GM12878 (cell line): ENCODE results near the gene CTRL. TPM values are rescaled to one million over a fixed set of nuclear protein-coding genes. Genes with fewer than 3 reads are reported as not detected.

ENCODE experiments used
- ATAC-seq: fragments of 200-7000 bp; cut with Tn5 transposase; 3 replicates; pipeline ENCODE4 v1.9.1; 2020; ENCODE audit warnings: mild to moderate bottlenecking, moderate library complexity
- BruUV-seq: library from RNA; stranded (reverse); fragments of 400-500 nt; replicated peaks from 2 replicates; lab custom pipeline; 2021; lab: Mats Ljungman, UMichigan
- CTCF ChIA-PET: fragments of 300-600 bp; sonication (Branson Sonifier 250); formaldehyde crosslinking; extraction: SDS; loops from one replicate; lab custom pipeline; 2021; ENCODE audit warnings: inconsistent platforms; lab: Yijun Ruan, JAX
- POLR2A ChIA-PET: fragments of 350-600 bp; formaldehyde crosslinking; extraction: SDS; loops from one replicate; lab custom pipeline; 2021; ENCODE audit warnings: inconsistent platforms; lab: Charles Lee
- RAD21 ChIA-PET: fragments of 300-600 bp; sonication (Branson Sonifier 250); formaldehyde crosslinking; loops from one replicate; lab custom pipeline; 2023; ENCODE audit warnings: antibody characterized with exemption; ENCODE audit not compliant: unreplicated experiment; lab: Charles Lee
- SMC1A ChIA-PET: fragments of 300-600 bp; sonication (Branson Sonifier 250); formaldehyde crosslinking; loops from one replicate; lab custom pipeline; 2023; ENCODE audit not compliant: unreplicated experiment, uncharacterized antibody; lab: Charles Lee
- DNase-seq: peaks from one replicate; pipeline ENCODE4 v3.0.0-alpha.2; 2011; ENCODE audit warnings: low read depth, low spot score
- FAIRE-seq: peaks from 3 replicates; lab custom pipeline; 2011; peaks lifted over from hg19 to GRCh38; lab: Jason Lieb, UNC
- H2AFZ ChIP-seq: 2 replicates; pipeline ENCODE4 v1.6.0; 2011; ENCODE audit warnings: low read depth, low read length, control low read depth; ENCODE audit not compliant: control insufficient read depth
- H3K27ac ChIP-seq: 2 replicates; pipeline ENCODE4 v1.5.1; 2011; ENCODE audit warnings: control low read depth; ENCODE audit not compliant: control insufficient read depth, insufficient read depth
- H3K27me3 ChIP-seq, 2 experiments: replicated peaks in 1 of 2; 2 replicates each; pipeline versions ENCODE4 v1.6.0 to v1.6.1; 2011; ENCODE audit warnings: low read length in 1 of 2; ENCODE audit not compliant: control insufficient read depth in 2 of 2, insufficient read depth in 2 of 2
- H3K36me3 ChIP-seq, 2 experiments: 2 replicates each; pipeline ENCODE4 v1.5.1; 2011; ENCODE audit warnings: low read length in 1 of 2; ENCODE audit not compliant: control insufficient read depth in 2 of 2, insufficient read depth in 2 of 2
- H3K4me1 ChIP-seq: 2 replicates; pipeline ENCODE4 v1.6.1; 2011; ENCODE audit warnings: mild to moderate bottlenecking, low read length, moderate library complexity, mixed read lengths; ENCODE audit not compliant: control insufficient read depth, insufficient read depth
- H3K4me2 ChIP-seq: 2 replicates; pipeline ENCODE4 v1.6.0; 2011; ENCODE audit warnings: control low read depth; ENCODE audit not compliant: control insufficient read depth, insufficient read depth
- H3K4me3 ChIP-seq: fragments of 200-600 bp; sonication (generic); 2 replicates; pipeline ENCODE4 v1.5.1; 2016
- H3K79me2 ChIP-seq: 2 replicates; pipeline ENCODE4 v1.6.0; 2011; ENCODE audit warnings: low read length; ENCODE audit not compliant: control insufficient read depth, insufficient read depth
- H3K9ac ChIP-seq: 2 replicates; pipeline ENCODE4 v1.8.0; 2011; ENCODE audit warnings: low read length, control low read depth, mixed read lengths; ENCODE audit not compliant: control insufficient read depth, insufficient read depth
- H3K9me3 ChIP-seq: replicated peaks from 3 replicates; pipeline ENCODE4 v1.5.1; 2011; ENCODE audit warnings: mild to moderate bottlenecking, low read length; ENCODE audit not compliant: control insufficient read depth, insufficient read depth
- H4K20me1 ChIP-seq: 2 replicates; pipeline ENCODE4 v1.6.0; 2011; ENCODE audit not compliant: control insufficient read depth, insufficient read depth
- CHD2 ChIP-seq: IDR thresholded peaks from 2 replicates; pipeline ENCODE4 v1.6.1; 2011; ENCODE audit warnings: low read depth, low read length, improper control_type of control experiment, borderline replicate concordance
- IRF5 ChIP-seq: fragments of 450-650 bp; IDR thresholded peaks from 2 replicates; pipeline ENCODE4 v1.6.1; 2017; ENCODE audit warnings: borderline replicate concordance
- JUND ChIP-seq: IDR thresholded peaks from 2 replicates; pipeline ENCODE4 v1.6.1; 2012; ENCODE audit warnings: low read depth, mild to moderate bottlenecking, low read length, improper control_type of control experiment, moderate library complexity
- NFYA ChIP-seq: IDR thresholded peaks from 2 replicates; pipeline ENCODE4 v1.6.1; 2011; ENCODE audit warnings: low read depth, mild to moderate bottlenecking, low read length, improper control_type of control experiment, borderline replicate concordance
- NFYB ChIP-seq: IDR thresholded peaks from 2 replicates; pipeline ENCODE4 v1.6.1; 2011; ENCODE audit warnings: low read depth, mild to moderate bottlenecking, low read length, improper control_type of control experiment, moderate library complexity; ENCODE audit not compliant: insufficient read depth
- SIX5 ChIP-seq: IDR thresholded peaks from 2 replicates; pipeline ENCODE4 v1.6.1; 2011; ENCODE audit warnings: mild to moderate bottlenecking, low read depth, low read length, moderate library complexity; ENCODE audit not compliant: severe bottlenecking
- SPI1 ChIP-seq: IDR thresholded peaks from 2 replicates; pipeline ENCODE4 v1.6.1; 2011; ENCODE audit warnings: low read depth, mild to moderate bottlenecking, low read length, moderate library complexity, borderline replicate concordance; ENCODE audit not compliant: insufficient read depth
- WGBS: methylation state at CpG from one replicate; pipeline ENCODE4 v1.1.6; 2016; ENCODE audit warnings: low lambda C conversion rate; ENCODE audit not compliant: insufficient replicate concordance, insufficient coverage; ENCODE audit errors: missing lambda C conversion rate; 5-methylcytosine and 5-hydroxymethylcytosine counted together
- in situ Hi-C: fragments of 300-500 bp; cut with MboI; formaldehyde crosslinking; loops from 9 replicates; pipeline ENCODE4 v1.14.3; 2018; ENCODE audit warnings: mixed read lengths
- intact Hi-C: fragments of 100-400 bp; cut with micrococcal nuclease; formaldehyde crosslinking; loops from one replicate; pipeline ENCODE4 v1.14.2; 2022; ENCODE audit not compliant: unreplicated experiment
- polyA plus RNA-seq, 11 experiments: library from polyadenylated mRNA; depleted of rRNA in 4 of 11; unstranded in 6 of 11; stranded (reverse) in 5 of 11; fragments of >200 nt; fragmentation: Nextera tagmentation in 4 of 11; fragmentation: Illumina TruSeq in 1 of 11; extraction: Ambion mirVana in 4 of 11; extraction: Trizol in 1 of 11; gene quantifications; 1 replicate in 1 of 11; 2 replicates in 10 of 11; pipeline versions ENCODE4 v1.2.1 to v1.2.3, GENCODE V29; 2011 to 2016; ENCODE audit warnings: inconsistent platforms in 2 of 11, missing spikeins in 2 of 11, low read depth in 1 of 11
- total RNA-seq, 4 experiments: library from RNA; depleted of rRNA in 3 of 4; stranded (reverse); fragments of >200 nt in 3 of 4; fragmentation: Illumina TruSeq in 1 of 4; extraction: Trizol in 1 of 4; gene quantifications; 2 replicates each; pipeline versions ENCODE4 v1.2.1 to v1.2.3, GENCODE V29; 2013 to 2021

The CTRL gene
- total and polyA plus RNA-seq, 10 of the 15 experiments (the other 5 are each of a cell fraction or from before 2014, with no cell fraction given): 1.1 to 4.9 (median 2.6) TPM

- Histone ChIP-seq H4K20me1 (no peaks in the 10 kb centered on the region), H3K4me1 (peaks cover 17% of the 10 kb centered on the region), H2AFZ (no peak overlapping the region), H3K4me3 (no peak overlapping the region), H3K27me3 (no peaks in the 10 kb centered on the region), H3K36me3 (peaks cover 5 to 6% of the 10 kb centered on the region in 2 experiments; a peak in 3 of 4 replicates), H3K4me2 (no peak overlapping the region), H3K79me2 (peaks cover 10% of the 10 kb centered on the region), H3K9me3 (no peaks in the 10 kb centered on the region), H3K9ac (no peak overlapping the region), H3K27ac (no peak overlapping the region)
- ChIA-PET POLR2A (interaction anchor here (0.5 to 1.0 kb wide), 2 partner anchors 11 to 23 kb away, joined by 3 read pairs; no protein-coding TSS in a partner anchor), SMC1A (no interaction called here), RAD21 (no interaction called here), CTCF (no interaction called here)
- DNase-seq (no peak), ATAC-seq (no peak), FAIRE-seq (no peak)
- 90% methylated on average over 8 of the region's 8 CpGs for WGBS
- in situ Hi-C loops: no loop called here
- BruUV-seq: no TSS peak
- intact Hi-C loops: no loop called here
- TF ChIP-seq NFYB (no peak), SIX5 (no peak), JUND (no peak), SPI1 (no peak), IRF5 (no peak), CHD2 (no peak), NFYA (no peak)
Measured at GRCh38 chr16:67962135-67962534, 30.5 kb upstream of the CTRL start.
